Panc1 (cell line): ENCODE measurements around the gene RAB6B. TPM values are rescaled to one million over a fixed set of nuclear protein-coding genes. Genes with fewer than 3 reads are reported as not detected.

ENCODE experiments used
- ATAC-seq: fragments of 200-7000 bp; cut with Tn5 transposase; 2 replicates; pipeline ENCODE4 v1.9.1; 2020; ENCODE audit warnings: mild to moderate bottlenecking, moderate library complexity
- BruUV-seq: library from RNA; stranded (reverse); fragments of 400-500 nt; replicated peaks from 2 replicates; lab custom pipeline; 2021; lab: Mats Ljungman, UMichigan
- CTCF ChIA-PET: fragments of 300-600 bp; sonication (Branson Sonifier 250); formaldehyde crosslinking; loops from one replicate; lab custom pipeline; 2022; ENCODE audit warnings: antibody characterized with exemption; lab: Charles Lee
- POLR2A ChIA-PET: fragments of 300-600 bp; sonication (Branson Sonifier 250); formaldehyde crosslinking; loops from one replicate; lab custom pipeline; 2022; ENCODE audit warnings: antibody characterized with exemption; lab: Charles Lee
- DNase-seq: peaks from one replicate; pipeline ENCODE4 v3.0.0-alpha.2; 2010; ENCODE audit warnings: low read depth, low spot score
- H3K27ac ChIP-seq: 2 replicates; pipeline ENCODE4 v1.5.1; 2011; ENCODE audit warnings: mild to moderate bottlenecking, low read length, inconsistent platforms
- H3K27me3 ChIP-seq: fragments of 200-500 bp; sonication (Bioruptor generic); 2 replicates; pipeline ENCODE4 v1.6.0; 2014; ENCODE audit warnings: low read length, inconsistent platforms; ENCODE audit not compliant: control insufficient read depth, insufficient read depth
- H3K36me3 ChIP-seq: fragments of 200-500 bp; sonication (Bioruptor generic); 2 replicates; pipeline ENCODE4 v1.5.1; 2014; ENCODE audit warnings: inconsistent platforms, mild to moderate bottlenecking, low read length, moderate library complexity; ENCODE audit not compliant: control insufficient read depth, insufficient read depth
- H3K4me1 ChIP-seq: 2 replicates; pipeline ENCODE4 v1.5.1; 2011; ENCODE audit warnings: inconsistent platforms, mild to moderate bottlenecking, low read length, moderate library complexity; ENCODE audit not compliant: control insufficient read depth, insufficient read depth
- H3K4me3 ChIP-seq, 2 experiments: 2 replicates each; pipeline ENCODE4 v1.5.1; 2011 to 2012; ENCODE audit warnings: low read depth in 2 of 2, low read length in 2 of 2, mild to moderate bottlenecking in 2 of 2, inconsistent platforms in 1 of 2, moderate library complexity in 1 of 2
- H3K9me3 ChIP-seq: fragments of 200-500 bp; sonication (Bioruptor generic); 2 replicates; pipeline ENCODE4 v1.5.1; 2014; ENCODE audit warnings: low read depth, mild to moderate bottlenecking, inconsistent platforms, low read length, moderate library complexity; ENCODE audit not compliant: control insufficient read depth, insufficient read depth
- POLR2AphosphoS5 ChIP-seq: IDR thresholded peaks from 2 replicates; pipeline ENCODE4 v1.6.1; 2012; ENCODE audit warnings: mild to moderate bottlenecking, low read depth, low read length, moderate library complexity
- SIN3A ChIP-seq: IDR thresholded peaks from 2 replicates; pipeline ENCODE4 v1.6.1; 2012; ENCODE audit warnings: low read depth, mild to moderate bottlenecking, low read length, moderate library complexity, borderline replicate concordance; ENCODE audit not compliant: insufficient read depth
- TCF7L2 ChIP-seq: IDR thresholded peaks from 2 replicates; pipeline ENCODE4 v1.6.1; 2011; ENCODE audit warnings: mild to moderate bottlenecking, low read depth, low read length, inconsistent platforms
- in situ Hi-C: cut with HindIII; loops from 2 replicates; pipeline ENCODE4 v1.10.0; 2016; ENCODE audit warnings: low sequenced_read_pairs, low pct_unique_long_range_greater_than_20kb
- intact Hi-C: fragments of 100-400 bp; cut with micrococcal nuclease; formaldehyde crosslinking; loops from one replicate; pipeline ENCODE4 v1.10.0; 2022; ENCODE audit not compliant: unreplicated experiment
- total RNA-seq: library from RNA; stranded (reverse); gene quantifications from one replicate; pipeline ENCODE4 v1.2.1, GENCODE V29; 2021; ENCODE audit not compliant: unreplicated experiment
- TF ChIP-seq, protein P1 (sequence below): fragments of 450-650 bp; IDR thresholded peaks from 2 replicates; pipeline ENCODE4 v1.5.1; 2017; ENCODE audit warnings: mild to moderate bottlenecking
- TF ChIP-seq, protein P2 (sequence below), 2 experiments: IDR thresholded peaks; 2 replicates each; pipeline ENCODE4 v1.6.1; 2011 to 2012; ENCODE audit warnings: low read depth in 2 of 2, control low read depth in 1 of 2, low read length in 1 of 2, mild to moderate bottlenecking in 1 of 2, moderate library complexity in 1 of 2; ENCODE audit not compliant: insufficient read depth in 1 of 2

Gene RAB6B
- total RNA-seq, 1 experiment from 2014 or later = 49.2 TPM

DNA sequence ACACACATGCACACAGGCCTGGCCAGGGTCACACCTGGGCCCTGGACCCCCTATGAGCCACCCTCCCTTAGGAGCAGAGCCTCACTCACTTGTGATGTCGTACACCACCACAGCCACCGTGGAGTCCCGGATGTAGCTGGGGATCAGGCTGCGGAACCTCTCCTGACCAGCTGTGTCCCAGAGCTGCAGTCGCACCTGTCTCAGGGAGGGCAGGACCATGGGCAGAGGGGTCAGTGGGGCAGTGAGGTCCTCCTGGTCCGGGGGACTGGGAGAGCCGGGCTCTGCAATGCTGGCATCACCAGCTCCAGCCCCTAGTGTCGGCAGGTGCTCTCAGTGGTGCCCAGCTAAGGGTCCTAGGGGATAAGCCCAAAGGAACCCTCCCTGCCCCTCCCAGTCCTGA lies 54.5 kb downstream of the RAB6B start:
- BruUV-seq = no TSS peak

DNA sequence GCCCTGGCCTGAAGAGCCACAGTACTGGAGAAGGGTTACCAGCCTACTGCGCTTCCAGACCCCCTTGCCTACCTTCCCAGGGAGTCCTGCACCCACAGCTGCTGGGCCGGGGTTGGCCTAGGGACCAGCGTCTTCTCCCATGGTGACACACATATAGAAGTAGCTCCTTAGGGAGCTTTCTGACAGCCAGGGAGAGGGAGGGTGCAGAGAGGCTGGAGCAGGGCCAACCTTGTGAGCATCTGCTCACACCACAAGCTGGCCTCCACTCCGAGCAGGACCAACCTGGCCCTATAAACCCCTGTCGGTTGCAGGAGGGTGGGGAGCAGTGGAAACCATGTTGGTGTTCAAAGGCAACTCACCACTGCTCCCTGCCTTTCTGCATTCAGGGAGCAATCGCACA lies 54.9 kb downstream of the RAB6B start:
- TF ChIP-seq TCF7L2 (no peak), SIN3A (no peak), POLR2AphosphoS5 (no peak)
- TF ChIP-seq, protein P1, sequence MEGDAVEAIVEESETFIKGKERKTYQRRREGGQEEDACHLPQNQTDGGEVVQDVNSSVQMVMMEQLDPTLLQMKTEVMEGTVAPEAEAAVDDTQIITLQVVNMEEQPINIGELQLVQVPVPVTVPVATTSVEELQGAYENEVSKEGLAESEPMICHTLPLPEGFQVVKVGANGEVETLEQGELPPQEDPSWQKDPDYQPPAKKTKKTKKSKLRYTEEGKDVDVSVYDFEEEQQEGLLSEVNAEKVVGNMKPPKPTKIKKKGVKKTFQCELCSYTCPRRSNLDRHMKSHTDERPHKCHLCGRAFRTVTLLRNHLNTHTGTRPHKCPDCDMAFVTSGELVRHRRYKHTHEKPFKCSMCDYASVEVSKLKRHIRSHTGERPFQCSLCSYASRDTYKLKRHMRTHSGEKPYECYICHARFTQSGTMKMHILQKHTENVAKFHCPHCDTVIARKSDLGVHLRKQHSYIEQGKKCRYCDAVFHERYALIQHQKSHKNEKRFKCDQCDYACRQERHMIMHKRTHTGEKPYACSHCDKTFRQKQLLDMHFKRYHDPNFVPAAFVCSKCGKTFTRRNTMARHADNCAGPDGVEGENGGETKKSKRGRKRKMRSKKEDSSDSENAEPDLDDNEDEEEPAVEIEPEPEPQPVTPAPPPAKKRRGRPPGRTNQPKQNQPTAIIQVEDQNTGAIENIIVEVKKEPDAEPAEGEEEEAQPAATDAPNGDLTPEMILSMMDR = no peak
- TF ChIP-seq, protein P2, sequence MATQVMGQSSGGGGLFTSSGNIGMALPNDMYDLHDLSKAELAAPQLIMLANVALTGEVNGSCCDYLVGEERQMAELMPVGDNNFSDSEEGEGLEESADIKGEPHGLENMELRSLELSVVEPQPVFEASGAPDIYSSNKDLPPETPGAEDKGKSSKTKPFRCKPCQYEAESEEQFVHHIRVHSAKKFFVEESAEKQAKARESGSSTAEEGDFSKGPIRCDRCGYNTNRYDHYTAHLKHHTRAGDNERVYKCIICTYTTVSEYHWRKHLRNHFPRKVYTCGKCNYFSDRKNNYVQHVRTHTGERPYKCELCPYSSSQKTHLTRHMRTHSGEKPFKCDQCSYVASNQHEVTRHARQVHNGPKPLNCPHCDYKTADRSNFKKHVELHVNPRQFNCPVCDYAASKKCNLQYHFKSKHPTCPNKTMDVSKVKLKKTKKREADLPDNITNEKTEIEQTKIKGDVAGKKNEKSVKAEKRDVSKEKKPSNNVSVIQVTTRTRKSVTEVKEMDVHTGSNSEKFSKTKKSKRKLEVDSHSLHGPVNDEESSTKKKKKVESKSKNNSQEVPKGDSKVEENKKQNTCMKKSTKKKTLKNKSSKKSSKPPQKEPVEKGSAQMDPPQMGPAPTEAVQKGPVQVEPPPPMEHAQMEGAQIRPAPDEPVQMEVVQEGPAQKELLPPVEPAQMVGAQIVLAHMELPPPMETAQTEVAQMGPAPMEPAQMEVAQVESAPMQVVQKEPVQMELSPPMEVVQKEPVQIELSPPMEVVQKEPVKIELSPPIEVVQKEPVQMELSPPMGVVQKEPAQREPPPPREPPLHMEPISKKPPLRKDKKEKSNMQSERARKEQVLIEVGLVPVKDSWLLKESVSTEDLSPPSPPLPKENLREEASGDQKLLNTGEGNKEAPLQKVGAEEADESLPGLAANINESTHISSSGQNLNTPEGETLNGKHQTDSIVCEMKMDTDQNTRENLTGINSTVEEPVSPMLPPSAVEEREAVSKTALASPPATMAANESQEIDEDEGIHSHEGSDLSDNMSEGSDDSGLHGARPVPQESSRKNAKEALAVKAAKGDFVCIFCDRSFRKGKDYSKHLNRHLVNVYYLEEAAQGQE (IDR thresholded peaks at IDR 0.05; ENCODE audit: insufficient read depth in 1 of 2, low read depth in 2 of 2, low read length in 1 of 2) = no peak
- ATAC-seq (no peak), DNase-seq (no peak)
- intact Hi-C loops = no loop called here
- CTCF ChIA-PET = no interaction called here
- Histone ChIP-seq H3K36me3 (no peaks in the 10 kb centered on the region), H3K4me3 (no peak overlapping the region), H3K9me3 (no peaks in the 10 kb centered on the region), H3K27ac (no peak overlapping the region), H3K4me1 (no peaks in the 10 kb centered on the region), H3K27me3 (no peaks in the 10 kb centered on the region)
- POLR2A ChIA-PET = no interaction called here
- BruUV-seq = no TSS peak
- in situ Hi-C loops = no loop called here

More for the DNA sequence above, 54.5 kb downstream of the RAB6B start:
- Histone ChIP-seq H3K36me3 (no peaks in the 10 kb centered on the region), H3K4me3 (no peak overlapping the region), H3K27me3 (no peaks in the 10 kb centered on the region), H3K9me3 (no peaks in the 10 kb centered on the region), H3K4me1 (no peaks in the 10 kb centered on the region), H3K27ac (no peak overlapping the region)
- no peak for ATAC-seq
- intact Hi-C loops = no loop called here
- in situ Hi-C loops = no loop called here
- ChIA-PET CTCF (no interaction called here), POLR2A (no interaction called here)
- DNase-seq = no peak
- TF ChIP-seq TCF7L2 = no peak
- TF ChIP-seq, protein P2 (IDR thresholded peaks at IDR 0.05; ENCODE audit: insufficient read depth in 1 of 2, low read depth in 2 of 2, low read length in 1 of 2) = no peak
- TF ChIP-seq, protein P1 = no peak
- TF ChIP-seq SIN3A = no peak
- TF ChIP-seq POLR2AphosphoS5 = no peak
